Upper lobe of left lung (tissue), 4 donors: ENCODE data around the gene AFF3.
"Not testable (repeated sequence)": the region's sequence is repeated elsewhere in the genome, so short reads cannot be mapped to it uniquely, and the experiment has no call there.

Experiments used
- CTCF ChIP-seq, 6 experiments: fragments of 450-650 bp in 4 of 6; fragments of 200-600 bp in 2 of 6; sonication (generic) in 2 of 6; IDR thresholded peaks; one replicate each; pipeline ENCODE4 v1.5.1; 2016 to 2019; ENCODE audit warnings: antibody characterized with exemption in 6 of 6
- EP300 ChIP-seq, 4 donors: sonication (generic); formaldehyde crosslinking; IDR thresholded peaks; one replicate each; pipeline ENCODE4 v1.5.1; 2017; ENCODE audit warnings: antibody characterized with exemption in 4 of 4, control low read depth in 2 of 4

- TF ChIP-seq CTCF, EP300 (IDR thresholded peaks at IDR 0.05): not testable (repeated sequence)
These were observed 407.1 kb downstream of the AFF3 start for GRCh38 chr2:99735314-99735713.
